ENCODE measurements around the gene DBT.
"Not testable (repeated sequence)": the region's sequence is repeated elsewhere in the genome, so short reads cannot be mapped to it uniquely, and the experiment has no call there.

DBT gene

GRCh38 chr1:100222428-100222827 is 27.2 kb downstream of the DBT start:
- no peaks in the 10 kb centered on the region for H3K9me3 ChIP-seq (ENCODE audit: low read depth, low read length)
- peaks cover 15% of the 10 kb centered on the region for H3K36me3 ChIP-seq (ENCODE audit: insufficient read depth, low read length)
- H3K9ac ChIP-seq (ENCODE audit: insufficient read length) = no peak overlapping the region
- no peak for DNase-seq (ENCODE audit: low read depth, low spot score)
- H3K4me3 ChIP-seq = no peak overlapping the region
- H3K27ac ChIP-seq = no peak overlapping the region
- TF ChIP-seq FOXP2 (optimal IDR thresholded peaks at IDR 0.05; ENCODE audit: control extremely low read depth, extremely low read length, insufficient read depth) (no peak), POLR2AphosphoS5 (IDR thresholded peaks at IDR 0.05; ENCODE audit: borderline replicate concordance, low read depth, low read length) (no peak), EZH2 (IDR thresholded peaks at IDR 0.05) (no peak)

- no peak for DNase-seq (ENCODE audit: low read depth, low spot score)
- H3K36me3 ChIP-seq (ENCODE audit: insufficient read depth, low read length) = peaks cover 20% of the 10 kb centered on the region
- no peak for TF ChIP-seq FOXP2 (optimal IDR thresholded peaks at IDR 0.05; ENCODE audit: control extremely low read depth, extremely low read length, insufficient read depth)
- TF ChIP-seq POLR2AphosphoS5 (IDR thresholded peaks at IDR 0.05; ENCODE audit: borderline replicate concordance, low read depth, low read length) = no peak
- no peak for TF ChIP-seq EZH2 (IDR thresholded peaks at IDR 0.05)
- H3K9me3 ChIP-seq (ENCODE audit: low read depth, low read length) = no peaks in the 10 kb centered on the region
- H3K4me3 ChIP-seq = no peak overlapping the region
- H3K27ac ChIP-seq = no peak overlapping the region
- no peak overlapping the region for H3K9ac ChIP-seq (ENCODE audit: insufficient read length)
Observed at GRCh38 chr1:100219883-100220282, 29.8 kb downstream of the DBT start.

GRCh38 chr1:100219457-100219856 is 30.2 kb downstream of the DBT start:
- no peak overlapping the region for H3K27ac ChIP-seq
- H3K4me3 ChIP-seq = no peak overlapping the region
- no peak for TF ChIP-seq POLR2AphosphoS5 (IDR thresholded peaks at IDR 0.05; ENCODE audit: borderline replicate concordance, low read depth, low read length)
- TF ChIP-seq FOXP2 (optimal IDR thresholded peaks at IDR 0.05; ENCODE audit: control extremely low read depth, extremely low read length, insufficient read depth) = no peak
- TF ChIP-seq EZH2 (IDR thresholded peaks at IDR 0.05) = no peak
- H3K36me3 ChIP-seq (ENCODE audit: insufficient read depth, low read length) = peaks cover 24% of the 10 kb centered on the region
- H3K9me3 ChIP-seq (ENCODE audit: low read depth, low read length) = no peaks in the 10 kb centered on the region
- no peak for DNase-seq (ENCODE audit: low read depth, low spot score)
- no peak overlapping the region for H3K9ac ChIP-seq (ENCODE audit: insufficient read length)

GRCh38 chr1:100217834-100218233 is 31.8 kb downstream of the DBT start:
- Histone ChIP-seq H3K4me3 (no peak overlapping the region), H3K9ac (ENCODE audit: insufficient read length) (no peak overlapping the region), H3K36me3 (ENCODE audit: insufficient read depth, low read length) (peaks cover 28% of the 10 kb centered on the region), H3K27ac (no peak overlapping the region), H3K9me3 (ENCODE audit: low read depth, low read length) (no peaks in the 10 kb centered on the region)
- DNase-seq (ENCODE audit: low read depth, low spot score) = no peak
- TF ChIP-seq FOXP2 (optimal IDR thresholded peaks at IDR 0.05; ENCODE audit: control extremely low read depth, extremely low read length, insufficient read depth) (no peak), POLR2AphosphoS5 (IDR thresholded peaks at IDR 0.05; ENCODE audit: borderline replicate concordance, low read depth, low read length) (no peak), EZH2 (IDR thresholded peaks at IDR 0.05) (no peak)

GRCh38 chr1:100215101-100215500 is 34.5 kb downstream of the DBT start:
- H3K36me3 ChIP-seq (ENCODE audit: insufficient read depth, low read length) = peaks cover 28% of the 10 kb centered on the region

GRCh38 chr1:100213141-100213540 is 36.5 kb downstream of the DBT start:
- DNase-seq (ENCODE audit: low read depth, low spot score) = no peak
- Histone ChIP-seq H3K4me3 (no peak overlapping the region), H3K9me3 (ENCODE audit: low read depth, low read length) (no peaks in the 10 kb centered on the region), H3K36me3 (ENCODE audit: insufficient read depth, low read length) (peaks cover 23% of the 10 kb centered on the region), H3K27ac (no peak overlapping the region), H3K9ac (ENCODE audit: insufficient read length) (no peak overlapping the region)
- TF ChIP-seq EZH2 (IDR thresholded peaks at IDR 0.05) (no peak), POLR2AphosphoS5 (IDR thresholded peaks at IDR 0.05; ENCODE audit: borderline replicate concordance, low read depth, low read length) (no peak), FOXP2 (optimal IDR thresholded peaks at IDR 0.05; ENCODE audit: control extremely low read depth, extremely low read length, insufficient read depth) (no peak)

More at GRCh38 chr1:100215101-100215500, 34.5 kb downstream of the DBT start:
- H3K27ac ChIP-seq = no peak overlapping the region
- DNase-seq (ENCODE audit: low read depth, low spot score) = no peak
- H3K4me3 ChIP-seq = no peak overlapping the region
- no peaks in the 10 kb centered on the region for H3K9me3 ChIP-seq (ENCODE audit: low read depth, low read length)
- no peak overlapping the region for H3K9ac ChIP-seq (ENCODE audit: insufficient read length)
- no peak for TF ChIP-seq EZH2 (IDR thresholded peaks at IDR 0.05)
- no peak for TF ChIP-seq POLR2AphosphoS5 (IDR thresholded peaks at IDR 0.05; ENCODE audit: borderline replicate concordance, low read depth, low read length)
- TF ChIP-seq FOXP2 (optimal IDR thresholded peaks at IDR 0.05; ENCODE audit: control extremely low read depth, extremely low read length, insufficient read depth) = no peak

GRCh38 chr1:100206301-100206700 is 43.3 kb downstream of the DBT start:
- no peak overlapping the region for H3K9ac ChIP-seq (ENCODE audit: insufficient read length)
- DNase-seq (ENCODE audit: low read depth, low spot score) = no peak
- H3K9me3 ChIP-seq (ENCODE audit: low read depth, low read length) = no peaks in the 10 kb centered on the region
- TF ChIP-seq POLR2AphosphoS5 (IDR thresholded peaks at IDR 0.05; ENCODE audit: borderline replicate concordance, low read depth, low read length) = no peak
- no peak for TF ChIP-seq FOXP2 (optimal IDR thresholded peaks at IDR 0.05; ENCODE audit: control extremely low read depth, extremely low read length, insufficient read depth)
- TF ChIP-seq EZH2 (IDR thresholded peaks at IDR 0.05) = no peak
- H3K36me3 ChIP-seq (ENCODE audit: insufficient read depth, low read length) = peaks cover 21% of the 10 kb centered on the region
- no peak overlapping the region for H3K4me3 ChIP-seq
- H3K27ac ChIP-seq = no peak overlapping the region

- H3K9ac ChIP-seq (ENCODE audit: insufficient read length); H3K9me3 ChIP-seq (ENCODE audit: low read depth, low read length); H3K27ac ChIP-seq; H3K4me3 ChIP-seq; DNase-seq (ENCODE audit: low read depth, low spot score): not testable (repeated sequence)
- peaks cover 21% of the 10 kb centered on the region for H3K36me3 ChIP-seq (ENCODE audit: insufficient read depth, low read length)
Observed at GRCh38 chr1:100205593-100205992, 44.0 kb downstream of the DBT start.

GRCh38 chr1:100205103-100205502 is 44.5 kb downstream of the DBT start:
- H3K4me3 ChIP-seq; H3K27ac ChIP-seq; H3K9me3 ChIP-seq (ENCODE audit: low read depth, low read length); DNase-seq (ENCODE audit: low read depth, low spot score); H3K9ac ChIP-seq (ENCODE audit: insufficient read length): not testable (repeated sequence)
- H3K36me3 ChIP-seq (ENCODE audit: insufficient read depth, low read length) = peaks cover 22% of the 10 kb centered on the region

- H3K9me3 ChIP-seq (ENCODE audit: low read depth, low read length); H3K27ac ChIP-seq; H3K9ac ChIP-seq (ENCODE audit: insufficient read length); DNase-seq (ENCODE audit: low read depth, low spot score); H3K4me3 ChIP-seq: not testable (repeated sequence)
- peaks cover 34% of the 10 kb centered on the region for H3K36me3 ChIP-seq (ENCODE audit: insufficient read depth, low read length)
Observed at GRCh38 chr1:100202703-100203102, 46.9 kb downstream of the DBT start.

- not testable (repeated sequence) for DNase-seq (ENCODE audit: low read depth, low spot score); H3K9me3 ChIP-seq (ENCODE audit: low read depth, low read length); H3K4me3 ChIP-seq; H3K27ac ChIP-seq; H3K9ac ChIP-seq (ENCODE audit: insufficient read length)
- peaks cover 21% of the 10 kb centered on the region for H3K36me3 ChIP-seq (ENCODE audit: insufficient read depth, low read length)
Observed at GRCh38 chr1:100200060-100200459, 49.6 kb downstream of the DBT start.
